Epithelial cell of esophagus (primary cell): ENCODE measurements around the gene SYT3.
"Not testable (repeated sequence)": the region's sequence is repeated elsewhere in the genome, so short reads cannot be mapped to it uniquely, and the experiment has no call there.

Source experiments
- DNase-seq: peaks from one replicate; pipeline ENCODE4 v3.0.0; 2010; ENCODE audit warnings: low read depth
- H3K4me3 ChIP-seq: 2 replicates; pipeline ENCODE4 v1.5.1; 2011; ENCODE audit warnings: mild to moderate bottlenecking, low read length, control low read depth
- CTCF ChIP-seq: IDR thresholded peaks from 2 replicates; pipeline ENCODE4 v1.5.1; 2011; ENCODE audit warnings: low read depth, mild to moderate bottlenecking, low read length, control low read depth, inconsistent platforms; ENCODE audit not compliant: insufficient read depth; ENCODE audit errors: missing control alignments

The SYT3 gene

GRCh38 chr19:50607388-50607787 is 32.3 kb downstream of the SYT3 start:
- no peak overlapping the region for H3K4me3 ChIP-seq
- DNase-seq, result no peak
- TF ChIP-seq CTCF, result no peak

GRCh38 chr19:50606059-50606836 is 33.4 kb downstream of the SYT3 start:
- DNase-seq, H3K4me3 ChIP-seq: not testable (repeated sequence)

- not testable (repeated sequence) for H3K4me3 ChIP-seq, DNase-seq
Observed at GRCh38 chr19:50604264-50605073, 35.2 kb downstream of the SYT3 start.

GRCh38 chr19:50602935-50603334 is 36.7 kb downstream of the SYT3 start:
- no peak overlapping the region for H3K4me3 ChIP-seq
- TF ChIP-seq CTCF, result no peak
- no peak for DNase-seq

- no peak for DNase-seq
- no peak overlapping the region for H3K4me3 ChIP-seq
- no peak for TF ChIP-seq CTCF
Observed at GRCh38 chr19:50602496-50602895, 37.2 kb downstream of the SYT3 start.

- DNase-seq, result no peak
- TF ChIP-seq CTCF, result no peak
- no peak overlapping the region for H3K4me3 ChIP-seq
Observed at GRCh38 chr19:50602089-50602422, 37.6 kb downstream of the SYT3 start.

GRCh38 chr19:50601407-50602088 is 38.1 kb downstream of the SYT3 start:
- H3K4me3 ChIP-seq, result no peak overlapping the region
- DNase-seq, result no peak
- no peak for TF ChIP-seq CTCF

GRCh38 chr19:50599427-50599826 is 40.3 kb downstream of the SYT3 start:
- DNase-seq, result no peak
- no peak overlapping the region for H3K4me3 ChIP-seq
- TF ChIP-seq CTCF, result no peak
